ENCODE results near the gene BGLAP. TPM values are rescaled to one million over a fixed set of nuclear protein-coding genes. Genes with fewer than 3 reads are reported as not detected.

The BGLAP gene
- total RNA-seq, 1 experiment from 2014 or later: 2.4 TPM

- Histone ChIP-seq H3K9me3 (ENCODE audit: control insufficient read depth, low read depth, low read length) (no peaks in the 10 kb centered on the region), H3K27ac (ENCODE audit: insufficient read length, low read depth, low read length) (peak within 1 kb of the TSS; percentile 91), H3K9ac (ENCODE audit: extremely low read depth, insufficient read length, low read length) (peak within 1 kb of the TSS; percentile 99), H4K8ac (replicated peaks; ENCODE audit: insufficient read length, low read depth, low read length) (no peak within 1 kb of the TSS), H3K79me1 (ENCODE audit: insufficient read depth, low read depth, low read length, poor library complexity, severe bottlenecking) (no peaks in the 10 kb centered on the region), H2BK12ac (ENCODE audit: insufficient read length, low read depth, low read length) (no peak within 1 kb of the TSS), H2BK120ac (ENCODE audit: low read depth, low read length, poor library complexity, severe bottlenecking) (peak within 1 kb of the TSS; percentile 97), H3K79me2 (ENCODE audit: insufficient read depth, low read length) (no peaks in the 10 kb centered on the region), H4K5ac (ENCODE audit: insufficient read length, low read depth, low read length) (peak within 1 kb of the TSS; percentile 99), H3K14ac (ENCODE audit: insufficient read depth, low read length) (peak within 1 kb of the TSS; percentile 100), H3K4ac (ENCODE audit: low read depth, low read length) (no peak within 1 kb of the TSS; the same call in 1 of the 2 replicates), H3K18ac (ENCODE audit: insufficient read length, low read depth, low read length) (peak within 1 kb of the TSS; percentile 99), H3T11ph (ENCODE audit: low read length) (peak within 1 kb of the TSS; percentile 30), H2AFZ (ENCODE audit: low read length) (no peak within 1 kb of the TSS), H2BK20ac (ENCODE audit: low read depth, low read length, poor library complexity, severe bottlenecking) (no peak within 1 kb of the TSS), H3K23ac (ENCODE audit: insufficient read length, low read depth, low read length) (no peak within 1 kb of the TSS), H3K56ac (ENCODE audit: insufficient read length, low read depth, low read length) (peak within 1 kb of the TSS; percentile 38), H2BK15ac (ENCODE audit: low read depth, low read length) (no peak within 1 kb of the TSS), H3K4me1 (ENCODE audit: insufficient read depth, low read length) (no peaks in the 10 kb centered on the region), H4K91ac (ENCODE audit: insufficient read length, low read depth, low read length) (no peak within 1 kb of the TSS), H2BK5ac (ENCODE audit: insufficient read length, low read length) (peak within 1 kb of the TSS; percentile 98), H3K27me3 (ENCODE audit: insufficient read depth, low read length) (no peaks in the 10 kb centered on the region), H3K4me2 (ENCODE audit: insufficient read depth, insufficient read length, low read length) (peak within 1 kb of the TSS; percentile 73), H3K23me2 (ENCODE audit: insufficient read length, low read depth, low read length, poor library complexity, severe bottlenecking) (peaks cover 8% of the 10 kb centered on the region), H4K20me1 (ENCODE audit: control insufficient read depth, insufficient read depth, insufficient read length) (no peaks in the 10 kb centered on the region), H2AK5ac (ENCODE audit: insufficient read length, low read length) (peak within 1 kb of the TSS; percentile 1)
- Mint-ChIP-seq H3K36me3 (ENCODE audit: insufficient read depth in 1 of 3, low read depth in 3 of 3) (peaks cover 12 to 63% (median 29%) of the 10 kb centered on the region in 3 experiments), H3K4me3 (peak within 1 kb of the TSS; percentile 94 to 95), H3K27me3 (ENCODE audit: low read depth) (peaks cover 2% of the 10 kb centered on the region; the same call in 1 of the 2 replicates), H3K27ac (peak within 1 kb of the TSS; percentile 99 to 100 (median 100)), H3K9me3 (no peaks in the 10 kb centered on the region), H3K4me1 (peaks cover 27% of the 10 kb centered on the region in 2 experiments)
- no CpG with 5 or more reads among the region's 61 CpGs for WGBS (ENCODE audit: extremely low coverage, insufficient read length, low lambda C conversion rate)
- peak; percentile 98 for DNase-seq
- no peak for TF ChIP-seq CTCF (conservative IDR thresholded peaks at IDR 0.05)
Observed at GRCh38 chr1:156212833-156213643, 28.9 kb upstream of the BGLAP start, which contains the start of gene PMF1. Gene PMF1 (plus strand): TSS chr1:156213007. CDS start chr1:156213016, 9 bp downstream.

All from H9 (cell line).